ENCODE results near the gene CLIC6. TPM values are rescaled to one million over a fixed set of nuclear protein-coding genes. Genes with fewer than 3 reads are reported as not detected.

Gene CLIC6
- 23.5 TPM for total RNA-seq
- long read RNA-seq, transcript CLIC6-201 (6 exons, 3,806 nt) = major isoform, 13 of 28 reads
- long read RNA-seq, partial matches to known transcripts = 3 of 28 reads
- long read RNA-seq, other reads (novel, unspliced or antisense) = 12 of 28 reads

- Histone ChIP-seq H3K9me3 (no peaks in the 10 kb centered on the region), H3K4me1 (peaks cover 18% of the 10 kb centered on the region), H3K27me3 (ENCODE audit: low read depth) (peaks cover 40% of the 10 kb centered on the region), H3K27ac (peak within 1 kb of the TSS; percentile 71), H3K36me3 (no peaks in the 10 kb centered on the region), H3K4me3 (peak within 1 kb of the TSS; percentile 56)
- intact Hi-C loops (cut with DNase I) = no loop called here
- no peak for TF ChIP-seq CTCF (IDR thresholded peaks at IDR 0.05)
- ATAC-seq (peak; percentile 64 to 80), DNase-seq (peak; percentile 74)
Observed at GRCh38 chr21:34668803-34669148, at the start of gene CLIC6. CLIC6 (plus strand) TSS chr21:34668994; CDS start chr21:34669389, 395 bp downstream.

GRCh38 chr21:34619841-34620665, 48.7 kb upstream of the CLIC6 start:
- Histone ChIP-seq H3K27me3 (ENCODE audit: low read depth) (peaks cover 6% of the 10 kb centered on the region), H3K4me3 (no peak overlapping the region), H3K36me3 (no peaks in the 10 kb centered on the region), H3K9me3 (no peaks in the 10 kb centered on the region), H3K4me1 (peaks cover 6% of the 10 kb centered on the region), H3K27ac (no peak overlapping the region)
- TF ChIP-seq CTCF (IDR thresholded peaks at IDR 0.05) = no peak
- DNase-seq = no peak
- intact Hi-C loops (cut with DNase I) = no loop called here
- no peak for ATAC-seq

- peaks cover 6% of the 10 kb centered on the region for H3K27me3 ChIP-seq (ENCODE audit: low read depth)
- no peak overlapping the region for H3K27ac ChIP-seq
- H3K4me1 ChIP-seq = no peaks in the 10 kb centered on the region
- ATAC-seq (no peak), DNase-seq (no peak)
- no peak overlapping the region for H3K4me3 ChIP-seq
- no peaks in the 10 kb centered on the region for H3K9me3 ChIP-seq
- no peak for TF ChIP-seq CTCF (IDR thresholded peaks at IDR 0.05)
- intact Hi-C loops (cut with DNase I) = no loop called here
- H3K36me3 ChIP-seq = no peaks in the 10 kb centered on the region
Observed at GRCh38 chr21:34621434-34622350, 47.1 kb upstream of the CLIC6 start.

- Histone ChIP-seq H3K36me3 (no peaks in the 10 kb centered on the region), H3K4me1 (no peaks in the 10 kb centered on the region), H3K9me3 (no peaks in the 10 kb centered on the region), H3K27me3 (ENCODE audit: low read depth) (peaks cover 6% of the 10 kb centered on the region), H3K4me3 (no peak overlapping the region), H3K27ac (no peak overlapping the region)
- ATAC-seq = no peak
- no peak for DNase-seq
- TF ChIP-seq CTCF (IDR thresholded peaks at IDR 0.05) = no peak
- intact Hi-C loops (cut with DNase I) = no loop called here
Observed at GRCh38 chr21:34623516-34623915, 45.3 kb upstream of the CLIC6 start.

GRCh38 chr21:34625030-34625593, 43.7 kb upstream of the CLIC6 start:
- Histone ChIP-seq H3K27ac (no peak overlapping the region), H3K36me3 (no peaks in the 10 kb centered on the region), H3K27me3 (ENCODE audit: low read depth) (peaks cover 6% of the 10 kb centered on the region), H3K9me3 (no peaks in the 10 kb centered on the region), H3K4me1 (no peaks in the 10 kb centered on the region), H3K4me3 (no peak overlapping the region)
- intact Hi-C loops (cut with DNase I) = no loop called here
- ATAC-seq = no peak
- DNase-seq = no peak
- TF ChIP-seq CTCF (IDR thresholded peaks at IDR 0.05) = no peak

All from lower lobe of right lung (tissue), 2 donors.